Glomerular visceral epithelial cell (primary cell): ENCODE data around the gene SAFB.

Experiments
- DNase-seq: peaks from one replicate; pipeline ENCODE4 v3.0.0-alpha.2; 2016; ENCODE audit errors: extremely low spot score

SAFB gene

GRCh38 chr19:5622465-5623396, at the start of gene SAFB, which contains the start of gene SAFB2:
SAFB (plus strand) TSS chr19:5623083; CDS start chr19:5623206, 123 bp downstream.
SAFB2 (minus strand) TSS chr19:5622776; CDS start chr19:5622715, 61 bp downstream.
- DNase-seq, result peak; percentile 100

- DNase-seq, result no peak
Observed at GRCh38 chr19:5575590-5575989, 47.3 kb upstream of the SAFB start.

GRCh38 chr19:5578097-5578846, 44.6 kb upstream of the SAFB start:
- DNase-seq, result peak; percentile 49

- no peak for DNase-seq
Observed at GRCh38 chr19:5579286-5579685, 43.6 kb upstream of the SAFB start.

GRCh38 chr19:5579697-5580096, 43.2 kb upstream of the SAFB start:
- no peak for DNase-seq

- no peak for DNase-seq
Observed at GRCh38 chr19:5580161-5580571, 42.7 kb upstream of the SAFB start.

GRCh38 chr19:5585461-5586299, 37.2 kb upstream of the SAFB start:
- DNase-seq, result no peak

- DNase-seq, result no peak
Observed at GRCh38 chr19:5586300-5587070, 36.4 kb upstream of the SAFB start.

GRCh38 chr19:5587071-5587455, 35.8 kb upstream of the SAFB start:
- DNase-seq, result no peak

GRCh38 chr19:5587661-5588060, 35.2 kb upstream of the SAFB start:
- no peak for DNase-seq

- DNase-seq, result no peak
Observed at GRCh38 chr19:5588441-5588840, 34.4 kb upstream of the SAFB start.

GRCh38 chr19:5588906-5589676, 33.8 kb upstream of the SAFB start:
- no peak for DNase-seq

GRCh38 chr19:5590151-5590864, 32.6 kb upstream of the SAFB start:
- no peak for DNase-seq

GRCh38 chr19:5590865-5591154, 32.1 kb upstream of the SAFB start:
- no peak for DNase-seq

- no peak for DNase-seq
Observed at GRCh38 chr19:5591476-5591875, 31.4 kb upstream of the SAFB start.

GRCh38 chr19:5592531-5593342, 30.1 kb upstream of the SAFB start:
- no peak for DNase-seq

GRCh38 chr19:5593343-5594255, 29.3 kb upstream of the SAFB start:
- DNase-seq, result no peak

GRCh38 chr19:5594521-5594950, 28.3 kb upstream of the SAFB start:
- DNase-seq, result no peak
